ENCODE measurements around the gene NKX1-1.

Gene NKX1-1

DNA sequence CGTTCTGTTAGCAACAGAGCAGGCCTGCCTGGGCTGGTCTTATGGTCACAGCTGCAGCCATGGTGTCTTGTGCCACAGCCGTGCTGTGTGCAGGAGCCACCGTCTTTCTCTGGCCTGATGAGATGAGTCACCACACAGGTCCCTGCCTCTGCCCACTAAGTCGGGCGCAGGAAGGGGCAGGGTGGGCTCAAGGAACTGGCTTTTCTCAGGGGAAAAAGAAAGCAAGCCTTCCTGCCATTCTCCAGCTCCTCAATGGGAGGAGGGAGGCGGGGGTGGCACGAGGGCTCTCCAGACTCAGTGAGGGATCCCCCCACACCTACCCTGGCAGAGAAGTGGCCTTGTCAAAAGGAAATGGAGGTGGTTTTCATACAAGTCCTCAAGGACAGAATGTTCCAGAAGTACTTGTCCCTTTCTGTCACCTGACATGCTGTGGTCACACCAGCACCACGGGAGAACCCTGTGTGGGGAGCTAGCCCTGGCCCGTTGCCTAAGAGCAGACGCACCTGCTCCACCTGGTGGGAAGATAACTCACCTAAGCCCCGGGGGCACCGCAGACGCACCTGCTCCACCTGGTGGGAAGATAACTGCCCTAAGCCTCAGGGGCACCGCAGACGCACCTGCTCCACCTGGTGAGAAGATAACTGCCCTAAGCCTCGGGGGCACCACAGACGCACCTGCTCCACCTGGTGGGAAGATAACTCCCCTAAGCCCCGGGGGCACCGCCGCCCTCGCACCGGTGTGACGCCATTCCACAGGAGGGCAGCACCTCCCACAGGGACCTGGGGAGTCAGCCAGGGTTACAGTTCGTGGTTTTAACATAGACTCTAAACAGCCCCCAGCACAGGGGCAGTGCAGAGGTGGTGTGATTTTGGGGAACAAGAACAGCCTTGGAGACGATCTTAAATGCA is 40.7 kb downstream of the NKX1-1 start:
- H3K9ac ChIP-seq (ENCODE audit: low read depth in 1 of 2, low read length in 2 of 2), result no peak overlapping the region
- no peaks in the 10 kb centered on the region for H3K9me3 ChIP-seq (ENCODE audit: control insufficient read depth in 2 of 2, low read length in 2 of 2)
- no peaks in the 10 kb centered on the region for H3K4me1 ChIP-seq (ENCODE audit: control insufficient read depth in 2 of 2, insufficient read depth in 2 of 2, low read length in 2 of 2)
- H3K36me3 ChIP-seq (ENCODE audit: control insufficient read depth in 2 of 2, insufficient read depth in 2 of 2, low read length in 2 of 2), result peaks cover 4 to 13% of the 10 kb centered on the region in 2 donors
- no peak overlapping the region for H3K27ac ChIP-seq (ENCODE audit: low read depth in 2 of 2, low read length in 2 of 2)
- no peaks in the 10 kb centered on the region for H3K27me3 ChIP-seq (ENCODE audit: control insufficient read depth in 2 of 2, insufficient read depth in 2 of 2, low read length in 2 of 2)
- H3K4me3 ChIP-seq (ENCODE audit: low read length in 2 of 2), result no peak overlapping the region

DNA sequence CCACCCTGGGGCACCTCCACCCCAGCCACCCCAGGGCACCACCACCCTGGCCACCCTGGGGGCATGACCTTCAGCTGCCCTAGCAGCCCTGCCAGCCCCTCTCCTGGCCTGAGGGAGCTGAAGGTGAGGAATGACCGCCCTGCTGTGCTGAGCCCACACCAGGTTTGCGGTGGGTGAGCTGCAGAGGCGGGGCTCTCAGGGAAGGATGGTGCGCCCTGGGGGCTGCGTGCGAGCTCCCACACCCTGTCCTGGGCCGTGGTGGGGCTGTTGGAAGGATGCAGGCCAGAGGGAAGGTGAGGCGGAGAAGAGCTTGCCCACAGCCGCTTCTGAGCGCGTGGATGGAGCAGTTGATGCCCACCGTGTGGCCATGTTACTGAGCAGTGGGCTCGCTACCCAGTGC is 41.5 kb downstream of the NKX1-1 start:
- no peaks in the 10 kb centered on the region for H3K9me3 ChIP-seq (ENCODE audit: control insufficient read depth in 2 of 2, low read length in 2 of 2)
- no peaks in the 10 kb centered on the region for H3K4me1 ChIP-seq (ENCODE audit: control insufficient read depth in 2 of 2, insufficient read depth in 2 of 2, low read length in 2 of 2)
- no peak overlapping the region for H3K9ac ChIP-seq (ENCODE audit: low read depth in 1 of 2, low read length in 2 of 2)
- no peaks in the 10 kb centered on the region for H3K27me3 ChIP-seq (ENCODE audit: control insufficient read depth in 2 of 2, insufficient read depth in 2 of 2, low read length in 2 of 2)
- no peak overlapping the region for H3K27ac ChIP-seq (ENCODE audit: low read depth in 2 of 2, low read length in 2 of 2)
- no peak overlapping the region for H3K4me3 ChIP-seq (ENCODE audit: low read length in 2 of 2)
- H3K36me3 ChIP-seq (ENCODE audit: control insufficient read depth in 2 of 2, insufficient read depth in 2 of 2, low read length in 2 of 2), result peaks cover 4 to 17% of the 10 kb centered on the region in 2 donors

- Histone ChIP-seq H3K36me3 (ENCODE audit: control insufficient read depth in 2 of 2, insufficient read depth in 2 of 2, low read length in 2 of 2) (peaks cover 4 to 20% of the 10 kb centered on the region in 2 donors), H3K4me1 (ENCODE audit: control insufficient read depth in 2 of 2, insufficient read depth in 2 of 2, low read length in 2 of 2) (no peaks in the 10 kb centered on the region), H3K9ac (ENCODE audit: low read depth in 1 of 2, low read length in 2 of 2) (no peak overlapping the region), H3K27ac (ENCODE audit: low read depth in 2 of 2, low read length in 2 of 2) (no peak overlapping the region), H3K27me3 (ENCODE audit: control insufficient read depth in 2 of 2, insufficient read depth in 2 of 2, low read length in 2 of 2) (no peaks in the 10 kb centered on the region), H3K9me3 (ENCODE audit: control insufficient read depth in 2 of 2, low read length in 2 of 2) (no peaks in the 10 kb centered on the region), H3K4me3 (ENCODE audit: low read length in 2 of 2) (no peak overlapping the region)
Observed at GRCh38 chr4:1364217-1364616, 42.0 kb downstream of the NKX1-1 start.

DNA sequence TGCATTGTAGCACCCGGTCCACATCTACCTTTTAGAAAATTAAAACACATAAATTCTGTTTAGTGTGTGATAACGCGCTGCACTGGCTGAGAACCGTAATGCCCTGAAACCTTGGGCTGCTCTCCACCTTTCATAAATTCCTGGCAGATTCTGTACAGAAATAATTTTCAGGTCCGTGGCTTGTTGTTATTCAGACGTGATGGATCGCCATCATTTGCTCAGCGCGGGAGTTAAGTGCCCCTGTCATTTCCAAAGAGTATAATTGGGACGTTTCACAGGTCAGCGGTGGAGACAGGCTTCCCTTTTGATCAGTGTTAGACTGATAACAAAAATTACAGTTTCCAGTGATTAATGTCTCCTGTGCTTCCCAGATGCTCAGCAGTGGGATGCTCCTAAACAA is 42.7 kb downstream of the NKX1-1 start:
- H3K36me3 ChIP-seq (ENCODE audit: control insufficient read depth in 2 of 2, insufficient read depth in 2 of 2, low read length in 2 of 2), result peaks cover 6 to 22% of the 10 kb centered on the region in 2 donors

GRCh38 chr4:1362521-1362920 is 43.7 kb downstream of the NKX1-1 start:
- H3K4me3 ChIP-seq (ENCODE audit: low read length in 2 of 2), result no peak overlapping the region
- H3K9me3 ChIP-seq (ENCODE audit: control insufficient read depth in 2 of 2, low read length in 2 of 2), result no peaks in the 10 kb centered on the region
- H3K27ac ChIP-seq (ENCODE audit: low read depth in 2 of 2, low read length in 2 of 2), result no peak overlapping the region
- no peaks in the 10 kb centered on the region for H3K27me3 ChIP-seq (ENCODE audit: control insufficient read depth in 2 of 2, insufficient read depth in 2 of 2, low read length in 2 of 2)
- H3K4me1 ChIP-seq (ENCODE audit: control insufficient read depth in 2 of 2, insufficient read depth in 2 of 2, low read length in 2 of 2), result no peaks in the 10 kb centered on the region
- peaks cover 3 to 23% of the 10 kb centered on the region in 2 donors for H3K36me3 ChIP-seq (ENCODE audit: control insufficient read depth in 2 of 2, insufficient read depth in 2 of 2, low read length in 2 of 2)
- H3K9ac ChIP-seq (ENCODE audit: low read depth in 1 of 2, low read length in 2 of 2), result no peak overlapping the region

More for the DNA sequence above, 42.7 kb downstream of the NKX1-1 start:
- Histone ChIP-seq H3K27me3 (ENCODE audit: control insufficient read depth in 2 of 2, insufficient read depth in 2 of 2, low read length in 2 of 2) (no peaks in the 10 kb centered on the region), H3K27ac (ENCODE audit: low read depth in 2 of 2, low read length in 2 of 2) (no peak overlapping the region), H3K4me1 (ENCODE audit: control insufficient read depth in 2 of 2, insufficient read depth in 2 of 2, low read length in 2 of 2) (no peaks in the 10 kb centered on the region), H3K9ac (ENCODE audit: low read depth in 1 of 2, low read length in 2 of 2) (no peak overlapping the region), H3K4me3 (ENCODE audit: low read length in 2 of 2) (no peak overlapping the region), H3K9me3 (ENCODE audit: control insufficient read depth in 2 of 2, low read length in 2 of 2) (no peaks in the 10 kb centered on the region)

- Histone ChIP-seq H3K9ac (ENCODE audit: low read depth in 1 of 2, low read length in 2 of 2) (no peak overlapping the region), H3K27me3 (ENCODE audit: control insufficient read depth in 2 of 2, insufficient read depth in 2 of 2, low read length in 2 of 2) (no peaks in the 10 kb centered on the region), H3K27ac (ENCODE audit: low read depth in 2 of 2, low read length in 2 of 2) (no peak overlapping the region), H3K4me1 (ENCODE audit: control insufficient read depth in 2 of 2, insufficient read depth in 2 of 2, low read length in 2 of 2) (no peaks in the 10 kb centered on the region), H3K36me3 (ENCODE audit: control insufficient read depth in 2 of 2, insufficient read depth in 2 of 2, low read length in 2 of 2) (peaks cover 3 to 21% of the 10 kb centered on the region in 2 donors), H3K4me3 (ENCODE audit: low read length in 2 of 2) (no peak overlapping the region), H3K9me3 (ENCODE audit: control insufficient read depth in 2 of 2, low read length in 2 of 2) (no peaks in the 10 kb centered on the region)
Observed at GRCh38 chr4:1362046-1362445, 44.2 kb downstream of the NKX1-1 start.

- H3K4me3 ChIP-seq (ENCODE audit: low read length in 2 of 2), result no peak overlapping the region
- peaks cover 3 to 20% of the 10 kb centered on the region in 2 donors for H3K36me3 ChIP-seq (ENCODE audit: control insufficient read depth in 2 of 2, insufficient read depth in 2 of 2, low read length in 2 of 2)
- H3K27me3 ChIP-seq (ENCODE audit: control insufficient read depth in 2 of 2, insufficient read depth in 2 of 2, low read length in 2 of 2), result no peaks in the 10 kb centered on the region
- H3K9me3 ChIP-seq (ENCODE audit: control insufficient read depth in 2 of 2, low read length in 2 of 2), result no peaks in the 10 kb centered on the region
- H3K9ac ChIP-seq (ENCODE audit: low read depth in 1 of 2, low read length in 2 of 2), result no peak overlapping the region
- no peaks in the 10 kb centered on the region for H3K4me1 ChIP-seq (ENCODE audit: control insufficient read depth in 2 of 2, insufficient read depth in 2 of 2, low read length in 2 of 2)
- H3K27ac ChIP-seq (ENCODE audit: low read depth in 2 of 2, low read length in 2 of 2), result no peak overlapping the region
Observed at GRCh38 chr4:1361431-1361830, 44.8 kb downstream of the NKX1-1 start.

GRCh38 chr4:1360423-1361283 is 45.6 kb downstream of the NKX1-1 start:
- H3K4me1 ChIP-seq (ENCODE audit: control insufficient read depth in 2 of 2, insufficient read depth in 2 of 2, low read length in 2 of 2), result no peaks in the 10 kb centered on the region
- no peak overlapping the region for H3K27ac ChIP-seq (ENCODE audit: low read depth in 2 of 2, low read length in 2 of 2)
- peaks cover 3 to 18% of the 10 kb centered on the region in 2 donors for H3K36me3 ChIP-seq (ENCODE audit: control insufficient read depth in 2 of 2, insufficient read depth in 2 of 2, low read length in 2 of 2)
- H3K9me3 ChIP-seq (ENCODE audit: control insufficient read depth in 2 of 2, low read length in 2 of 2), result no peaks in the 10 kb centered on the region
- no peak overlapping the region for H3K9ac ChIP-seq (ENCODE audit: low read depth in 1 of 2, low read length in 2 of 2)
- H3K4me3 ChIP-seq (ENCODE audit: low read length in 2 of 2), result no peak overlapping the region
- no peaks in the 10 kb centered on the region for H3K27me3 ChIP-seq (ENCODE audit: control insufficient read depth in 2 of 2, insufficient read depth in 2 of 2, low read length in 2 of 2)

- no peak overlapping the region for H3K4me3 ChIP-seq (ENCODE audit: low read length in 2 of 2)
Observed at GRCh38 chr4:1359976-1360375, 46.3 kb downstream of the NKX1-1 start.

DNA sequence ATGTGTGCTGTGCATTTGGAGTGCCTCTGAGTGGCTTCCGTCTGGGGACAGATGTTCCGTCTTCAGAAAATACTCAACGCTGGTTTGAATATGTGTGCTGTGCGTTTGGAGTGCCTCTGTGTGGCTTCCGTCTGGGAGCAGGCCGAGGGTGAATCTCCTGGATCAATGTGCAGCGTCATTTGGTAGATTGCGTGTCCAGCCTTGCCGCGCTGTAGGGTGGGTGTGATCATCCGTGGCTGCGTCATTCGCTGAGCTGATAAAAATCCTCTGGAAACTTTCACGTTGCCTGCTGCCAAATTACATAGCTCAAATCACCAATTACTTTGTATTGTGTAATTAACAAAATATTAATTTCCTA is 47.1 kb downstream of the NKX1-1 start:
- Histone ChIP-seq H3K4me1 (ENCODE audit: control insufficient read depth in 2 of 2, insufficient read depth in 2 of 2, low read length in 2 of 2) (no peaks in the 10 kb centered on the region), H3K4me3 (ENCODE audit: low read length in 2 of 2) (no peak overlapping the region), H3K9me3 (ENCODE audit: control insufficient read depth in 2 of 2, low read length in 2 of 2) (no peaks in the 10 kb centered on the region), H3K27ac (ENCODE audit: low read depth in 2 of 2, low read length in 2 of 2) (no peak overlapping the region), H3K9ac (ENCODE audit: low read depth in 1 of 2, low read length in 2 of 2) (no peak overlapping the region), H3K36me3 (ENCODE audit: control insufficient read depth in 2 of 2, insufficient read depth in 2 of 2, low read length in 2 of 2) (peaks cover 10 to 21% of the 10 kb centered on the region in 2 donors), H3K27me3 (ENCODE audit: control insufficient read depth in 2 of 2, insufficient read depth in 2 of 2, low read length in 2 of 2) (no peaks in the 10 kb centered on the region)

More at GRCh38 chr4:1359976-1360375, 46.3 kb downstream of the NKX1-1 start:
- peaks cover 6 to 21% of the 10 kb centered on the region in 2 donors for H3K36me3 ChIP-seq (ENCODE audit: control insufficient read depth in 2 of 2, insufficient read depth in 2 of 2, low read length in 2 of 2)
- H3K4me1 ChIP-seq (ENCODE audit: control insufficient read depth in 2 of 2, insufficient read depth in 2 of 2, low read length in 2 of 2), result no peaks in the 10 kb centered on the region
- no peaks in the 10 kb centered on the region for H3K9me3 ChIP-seq (ENCODE audit: control insufficient read depth in 2 of 2, low read length in 2 of 2)
- H3K27ac ChIP-seq (ENCODE audit: low read depth in 2 of 2, low read length in 2 of 2), result no peak overlapping the region
- H3K27me3 ChIP-seq (ENCODE audit: control insufficient read depth in 2 of 2, insufficient read depth in 2 of 2, low read length in 2 of 2), result no peaks in the 10 kb centered on the region
- no peak overlapping the region for H3K9ac ChIP-seq (ENCODE audit: low read depth in 1 of 2, low read length in 2 of 2)
